GM23338 (cell line): ENCODE results near the gene PRKAG1. TPM values are rescaled to one million over a fixed set of nuclear protein-coding genes. Genes with fewer than 3 reads are reported as not detected.

Experiments
- ATAC-seq: fragments of 200-7000 bp; cut with Tn5 transposase; 3 replicates; pipeline ENCODE4 v1.9.1; 2020
- DNase-seq: peaks from one replicate; pipeline ENCODE4 v3.0.0-alpha.2; 2015; ENCODE audit warnings: low spot score
- H2AFZ ChIP-seq: fragments of 200-600 bp; sonication (generic); 2 replicates; pipeline ENCODE4 v1.8.0; 2016; ENCODE audit warnings: antibody characterized with exemption, mild to moderate bottlenecking, moderate library complexity
- H3F3A ChIP-seq: fragments of 200-600 bp; sonication (generic); replicated peaks from 2 replicates; pipeline ENCODE4 v1.8.0; 2017; ENCODE audit warnings: antibody characterized with exemption, mixed run types, low read depth
- H3K27ac ChIP-seq: fragments of 200-600 bp; sonication (generic); 2 replicates; pipeline ENCODE4 v1.6.1; 2016; ENCODE audit warnings: low read depth
- H3K27me3 ChIP-seq: fragments of 200-600 bp; sonication (generic); 2 replicates; pipeline ENCODE4 v1.8.0; 2016; ENCODE audit warnings: mild to moderate bottlenecking, mixed run types, moderate library complexity; ENCODE audit not compliant: insufficient read depth
- H3K36me3 ChIP-seq: fragments of 200-600 bp; sonication (generic); 2 replicates; pipeline ENCODE4 v1.8.0; 2016; ENCODE audit warnings: mild to moderate bottlenecking; ENCODE audit not compliant: insufficient read depth
- H3K4me1 ChIP-seq: fragments of 200-600 bp; sonication (generic); 2 replicates; pipeline ENCODE4 v1.8.0; 2016; ENCODE audit warnings: mild to moderate bottlenecking, moderate library complexity; ENCODE audit not compliant: insufficient read depth
- H3K4me2 ChIP-seq: fragments of 200-600 bp; sonication (generic); 2 replicates; pipeline ENCODE4 v1.7.1; 2017; ENCODE audit warnings: mixed run types
- H3K4me3 ChIP-seq: fragments of 200-600 bp; sonication (generic); 2 replicates; pipeline ENCODE4 v1.6.1; 2016; ENCODE audit warnings: mixed run types
- H3K79me2 ChIP-seq: fragments of 200-600 bp; sonication (generic); replicated peaks from 2 replicates; pipeline ENCODE4 v1.8.0; 2017; ENCODE audit warnings: mild to moderate bottlenecking; ENCODE audit not compliant: insufficient read depth
- H3K9me2 ChIP-seq: fragments of 200-600 bp; sonication (generic); 2 replicates; pipeline ENCODE4 v1.8.0; 2017; ENCODE audit not compliant: insufficient read depth
- H4K20me1 ChIP-seq: fragments of 200-600 bp; sonication (generic); replicated peaks from 2 replicates; pipeline ENCODE4 v1.8.0; 2017; ENCODE audit warnings: mild to moderate bottlenecking; ENCODE audit not compliant: insufficient read depth
- H3K27ac Mint-ChIP-seq: 2 replicates; pipeline ENCODE4 v1.8.0; 2020; ENCODE audit warnings: inconsistent platforms, mild to moderate bottlenecking, moderate library complexity, mixed read lengths
- H3K27me3 Mint-ChIP-seq: 3 replicates; pipeline ENCODE4 v1.8.0; 2022; ENCODE audit warnings: low read depth, mild to moderate bottlenecking, moderate library complexity, mixed read lengths, inconsistent platforms; ENCODE audit not compliant: insufficient read depth, poor library complexity
- H3K36me3 Mint-ChIP-seq: 3 replicates; pipeline ENCODE4 v1.8.0; 2021; ENCODE audit warnings: low read depth, mild to moderate bottlenecking, inconsistent platforms, moderate library complexity, mixed read lengths
- H3K4me1 Mint-ChIP-seq: 3 replicates; pipeline ENCODE4 v1.8.0; 2020; ENCODE audit warnings: mild to moderate bottlenecking, inconsistent platforms, mixed read lengths
- H3K4me3 Mint-ChIP-seq: 3 replicates; pipeline ENCODE4 v1.8.0; 2021; ENCODE audit warnings: moderate library complexity, mild to moderate bottlenecking, inconsistent platforms, mixed read lengths
- H3K9me3 Mint-ChIP-seq: 3 replicates; pipeline ENCODE4 v1.8.0; 2020; ENCODE audit warnings: moderate library complexity, mild to moderate bottlenecking, inconsistent platforms, mixed read lengths
- CREB1 ChIP-seq: fragments of 250-450 bp; sonication (Bioruptor Pico); IDR thresholded peaks from 2 replicates; pipeline ENCODE4 v1.5.0; 2020; ENCODE audit warnings: low read depth, mild to moderate bottlenecking, moderate library complexity
- ETS1 ChIP-seq: IDR thresholded peaks from 2 replicates; pipeline ENCODE4 v1.6.1; 2016; ENCODE audit warnings: antibody characterized with exemption
- EZH2 ChIP-seq: fragments of 200-600 bp; sonication (generic); IDR thresholded peaks from one replicate; pipeline ENCODE4 v1.8.0; 2017; ENCODE audit warnings: antibody characterized with exemption, mild to moderate bottlenecking, low read depth; ENCODE audit not compliant: unreplicated experiment
- EZH2phosphoT487 ChIP-seq: fragments of 200-600 bp; sonication (generic); IDR thresholded peaks from one replicate; pipeline ENCODE4 v1.8.1; 2018; ENCODE audit warnings: antibody characterized with exemption; ENCODE audit not compliant: unreplicated experiment
- JUNB ChIP-seq: IDR thresholded peaks from one replicate; pipeline ENCODE4 v1.6.1; 2016; ENCODE audit warnings: antibody characterized with exemption; ENCODE audit not compliant: unreplicated experiment
- NANOG ChIP-seq: IDR thresholded peaks from 2 replicates; pipeline ENCODE4 v1.6.1; 2016; ENCODE audit warnings: antibody characterized with exemption, borderline replicate concordance
- POLR2AphosphoS5 ChIP-seq: IDR thresholded peaks from 2 replicates; pipeline ENCODE4 v1.6.1; 2016; ENCODE audit warnings: antibody characterized with exemption, low read depth
- REST ChIP-seq: IDR thresholded peaks from one replicate; pipeline ENCODE4 v1.6.1; 2018; ENCODE audit warnings: antibody characterized with exemption; ENCODE audit not compliant: unreplicated experiment
- ZNF114 ChIP-seq: fragments of 250-450 bp; sonication (Bioruptor Pico); IDR thresholded peaks from 2 replicates; pipeline ENCODE4 v1.5.0; 2020; ENCODE audit warnings: mild to moderate bottlenecking, moderate library complexity
- ZNF331 ChIP-seq: fragments of 250-450 bp; sonication (Bioruptor Pico); IDR thresholded peaks from 2 replicates; pipeline ENCODE4 v1.5.0; 2020; ENCODE audit warnings: low read depth, mild to moderate bottlenecking, moderate library complexity
- ZNF462 ChIP-seq: fragments of 250-450 bp; sonication (Bioruptor Pico); IDR thresholded peaks from 2 replicates; pipeline ENCODE4 v1.5.0; 2020; ENCODE audit warnings: mild to moderate bottlenecking, moderate library complexity
- polyA plus RNA-seq: library from polyadenylated mRNA; unstranded; fragments of >200 nt; fragmentation: Nextera tagmentation; extraction: Ambion mirVana; gene quantifications from 2 replicates; pipeline ENCODE4 v1.2.1, GENCODE V29; 2016
- total RNA-seq: library from RNA; depleted of rRNA; stranded (reverse); fragments of >200 nt; shearing (Covaris generic); gene quantifications from 2 replicates; pipeline ENCODE4 v1.2.3, GENCODE V29; 2014

PRKAG1 gene
- total and polyA plus RNA-seq, 2 experiments from 2014 or later, result 19.9 to 35.4 TPM

- H3K36me3 ChIP-seq, result peaks cover 53% of the 10 kb centered on the region
- Mint-ChIP-seq H3K9me3 (no peaks in the 10 kb centered on the region), H3K4me3 (no peak overlapping the region), H3K27me3 (peaks cover 6% of the 10 kb centered on the region), H3K27ac (no peak overlapping the region), H3K4me1 (no peaks in the 10 kb centered on the region; the same call in 2 of the 3 replicates), H3K36me3 (peaks cover 85% of the 10 kb centered on the region)
- no peaks in the 10 kb centered on the region for H3F3A ChIP-seq
- DNase-seq, result no peak
- no peak overlapping the region for H3K4me2 ChIP-seq
- no peak for ATAC-seq
- no peaks in the 10 kb centered on the region for H3K79me2 ChIP-seq
- H4K20me1 ChIP-seq, result peaks cover 19% of the 10 kb centered on the region
- H3K4me3 ChIP-seq, result no peak overlapping the region
- H3K9me2 ChIP-seq, result no peaks in the 10 kb centered on the region
- H3K27me3 ChIP-seq, result no peaks in the 10 kb centered on the region
- H3K27ac ChIP-seq, result no peak overlapping the region
- no peak overlapping the region for H2AFZ ChIP-seq
- no peaks in the 10 kb centered on the region for H3K4me1 ChIP-seq
- no peak for TF ChIP-seq ZNF114 (CRISPR knock-in tag)
Measured at GRCh38 chr12:49026101-49026500, 7.5 kb upstream of the PRKAG1 start.

- H4K20me1 ChIP-seq, result peaks cover 19% of the 10 kb centered on the region
- no peak for ATAC-seq
- Mint-ChIP-seq H3K4me3 (no peak overlapping the region), H3K27ac (no peak overlapping the region), H3K4me1 (peaks cover 5% of the 10 kb centered on the region; the same call in 1 of the 3 replicates), H3K36me3 (peaks cover 86% of the 10 kb centered on the region), H3K27me3 (peaks cover 6% of the 10 kb centered on the region), H3K9me3 (no peaks in the 10 kb centered on the region)
- H3K4me3 ChIP-seq, result no peak overlapping the region
- no peaks in the 10 kb centered on the region for H3K79me2 ChIP-seq
- no peaks in the 10 kb centered on the region for H3K4me1 ChIP-seq
- H3K27me3 ChIP-seq, result no peaks in the 10 kb centered on the region
- H3K27ac ChIP-seq, result no peak overlapping the region
- no peaks in the 10 kb centered on the region for H3K9me2 ChIP-seq
- DNase-seq, result no peak
- H3K36me3 ChIP-seq, result peaks cover 53% of the 10 kb centered on the region
- H3K4me2 ChIP-seq, result no peak overlapping the region
- no peaks in the 10 kb centered on the region for H3F3A ChIP-seq
- no peak overlapping the region for H2AFZ ChIP-seq
- no peak for TF ChIP-seq REST
- no peak for TF ChIP-seq ETS1
- TF ChIP-seq ZNF114 (CRISPR knock-in tag), result no peak
- TF ChIP-seq POLR2AphosphoS5, result no peak
- TF ChIP-seq JUNB, result no peak
- no peak for TF ChIP-seq NANOG
- no peak for TF ChIP-seq EZH2phosphoT487
- TF ChIP-seq ZNF462 (CRISPR knock-in tag), result no peak
- TF ChIP-seq EZH2, result no peak
- TF ChIP-seq ZNF331 (CRISPR knock-in tag), result no peak
- TF ChIP-seq CREB1 (CRISPR knock-in tag), result no peak
Measured at GRCh38 chr12:49025463-49025862, 6.9 kb upstream of the PRKAG1 start.
